ENCODE results near the gene PCCA.
"Not testable (repeated sequence)": the region's sequence is repeated elsewhere in the genome, so short reads cannot be mapped to it uniquely, and the experiment has no call there.

Gene PCCA

GRCh38 chr13:100363285-100363711 is 274.4 kb downstream of the PCCA start:
- DNase-seq (ENCODE audit: low spot score) = no peak

GRCh38 chr13:100363874-100364273 is 275.0 kb downstream of the PCCA start:
- DNase-seq (ENCODE audit: low spot score) = no peak

GRCh38 chr13:100364591-100364990 is 275.7 kb downstream of the PCCA start:
- DNase-seq (ENCODE audit: low spot score) = no peak

GRCh38 chr13:100365680-100366079 is 276.8 kb downstream of the PCCA start:
- DNase-seq (ENCODE audit: low spot score) = no peak

GRCh38 chr13:100378533-100378932 is 289.6 kb downstream of the PCCA start:
- DNase-seq (ENCODE audit: low spot score) = no peak

- DNase-seq (ENCODE audit: low spot score) = no peak
These were observed 292.8 kb downstream of the PCCA start for GRCh38 chr13:100381595-100382224.

GRCh38 chr13:100382785-100383184 is 293.9 kb downstream of the PCCA start:
- DNase-seq (ENCODE audit: low spot score) = no peak

- DNase-seq (ENCODE audit: low spot score) = no peak
These were observed 298.5 kb downstream of the PCCA start for GRCh38 chr13:100387416-100387815.

- not testable (repeated sequence) for DNase-seq (ENCODE audit: low spot score)
These were observed 299.3 kb downstream of the PCCA start for GRCh38 chr13:100388150-100388549.

- DNase-seq (ENCODE audit: low spot score) = no peak
These were observed 300.0 kb downstream of the PCCA start for GRCh38 chr13:100388923-100389322.

- DNase-seq (ENCODE audit: low spot score) = no peak
These were observed 300.7 kb downstream of the PCCA start for GRCh38 chr13:100389617-100390016.

GRCh38 chr13:100392709-100393630 is 304.1 kb downstream of the PCCA start:
- no peak for DNase-seq (ENCODE audit: low spot score)

GRCh38 chr13:100394005-100394695 is 305.3 kb downstream of the PCCA start:
- DNase-seq (ENCODE audit: low spot score) = no peak

GRCh38 chr13:100395698-100396373 is 306.9 kb downstream of the PCCA start:
- DNase-seq (ENCODE audit: low spot score) = no peak

- DNase-seq (ENCODE audit: low spot score) = no peak
These were observed 307.9 kb downstream of the PCCA start for GRCh38 chr13:100396776-100397175.

- DNase-seq (ENCODE audit: low spot score) = no peak
These were observed 308.7 kb downstream of the PCCA start for GRCh38 chr13:100397627-100398026.

GRCh38 chr13:100398360-100398759 is 309.5 kb downstream of the PCCA start:
- no peak for DNase-seq (ENCODE audit: low spot score)

- DNase-seq (ENCODE audit: low spot score) = no peak
These were observed 310.6 kb downstream of the PCCA start for GRCh38 chr13:100399455-100399854.

- no peak for DNase-seq (ENCODE audit: low spot score)
These were observed 314.8 kb downstream of the PCCA start for GRCh38 chr13:100403675-100404074.

- no peak for DNase-seq (ENCODE audit: low spot score)
These were observed 320.2 kb downstream of the PCCA start for GRCh38 chr13:100409132-100409531.

- DNase-seq (ENCODE audit: low spot score) = no peak
These were observed 334.5 kb downstream of the PCCA start for GRCh38 chr13:100423375-100423774.

GRCh38 chr13:100428986-100429385 is 340.1 kb downstream of the PCCA start:
- DNase-seq (ENCODE audit: low spot score) = no peak

All from putamen (tissue), 1 donor.